ENCODE measurements around the gene CEP85.

Gene CEP85

DNA sequence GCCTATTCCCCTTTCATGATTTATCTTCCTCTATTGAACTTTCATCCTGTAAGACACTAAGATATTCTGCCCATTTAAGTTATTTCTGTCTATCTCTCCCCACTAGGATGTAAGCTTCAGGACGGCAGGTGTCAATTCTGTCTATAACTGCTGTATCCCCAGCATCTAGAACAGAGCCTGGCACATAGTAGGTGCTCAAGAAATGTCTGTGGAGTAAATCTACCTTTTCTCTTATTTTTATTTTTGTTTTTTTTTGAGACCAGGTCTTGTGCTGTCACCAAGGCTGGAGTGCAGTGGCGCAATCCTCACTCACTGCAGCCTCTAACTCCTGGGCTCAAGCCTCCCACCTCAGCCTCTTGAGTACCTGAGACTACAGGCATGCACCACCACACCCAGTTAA lies 89.4 kb downstream of the CEP85 start:
- H3K4me3 ChIP-seq (ENCODE audit: low read depth, low read length) = no peak overlapping the region
- DNase-seq (ENCODE audit: low read depth) = no peak
- TF ChIP-seq, protein P1, sequence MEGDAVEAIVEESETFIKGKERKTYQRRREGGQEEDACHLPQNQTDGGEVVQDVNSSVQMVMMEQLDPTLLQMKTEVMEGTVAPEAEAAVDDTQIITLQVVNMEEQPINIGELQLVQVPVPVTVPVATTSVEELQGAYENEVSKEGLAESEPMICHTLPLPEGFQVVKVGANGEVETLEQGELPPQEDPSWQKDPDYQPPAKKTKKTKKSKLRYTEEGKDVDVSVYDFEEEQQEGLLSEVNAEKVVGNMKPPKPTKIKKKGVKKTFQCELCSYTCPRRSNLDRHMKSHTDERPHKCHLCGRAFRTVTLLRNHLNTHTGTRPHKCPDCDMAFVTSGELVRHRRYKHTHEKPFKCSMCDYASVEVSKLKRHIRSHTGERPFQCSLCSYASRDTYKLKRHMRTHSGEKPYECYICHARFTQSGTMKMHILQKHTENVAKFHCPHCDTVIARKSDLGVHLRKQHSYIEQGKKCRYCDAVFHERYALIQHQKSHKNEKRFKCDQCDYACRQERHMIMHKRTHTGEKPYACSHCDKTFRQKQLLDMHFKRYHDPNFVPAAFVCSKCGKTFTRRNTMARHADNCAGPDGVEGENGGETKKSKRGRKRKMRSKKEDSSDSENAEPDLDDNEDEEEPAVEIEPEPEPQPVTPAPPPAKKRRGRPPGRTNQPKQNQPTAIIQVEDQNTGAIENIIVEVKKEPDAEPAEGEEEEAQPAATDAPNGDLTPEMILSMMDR (IDR thresholded peaks at IDR 0.05; ENCODE audit: insufficient read depth, low read depth, low read length, missing control alignments) = no peak

DNA sequence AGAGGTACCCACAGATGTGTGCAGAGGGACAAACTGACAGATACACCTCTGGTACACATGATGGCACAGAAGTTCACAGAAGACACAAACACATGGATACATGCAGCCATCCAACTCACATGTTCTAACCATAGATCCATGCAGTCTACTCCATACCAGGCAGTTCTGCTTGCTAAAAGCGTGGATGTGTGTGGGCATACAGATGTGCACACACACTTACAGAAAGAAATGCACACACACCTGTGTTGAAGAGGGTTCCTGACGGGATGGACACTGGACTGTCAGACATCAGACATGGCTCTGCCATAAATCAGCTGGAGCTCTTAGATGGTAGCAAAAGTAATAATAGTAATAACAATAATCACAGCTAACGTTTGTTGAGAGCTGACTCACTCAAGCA lies 90.5 kb downstream of the CEP85 start:
- TF ChIP-seq, protein P1 (IDR thresholded peaks at IDR 0.05; ENCODE audit: insufficient read depth, low read depth, low read length, missing control alignments) = no peak
- H3K4me3 ChIP-seq (ENCODE audit: low read depth, low read length) = no peak overlapping the region
- DNase-seq (ENCODE audit: low read depth) = no peak

DNA sequence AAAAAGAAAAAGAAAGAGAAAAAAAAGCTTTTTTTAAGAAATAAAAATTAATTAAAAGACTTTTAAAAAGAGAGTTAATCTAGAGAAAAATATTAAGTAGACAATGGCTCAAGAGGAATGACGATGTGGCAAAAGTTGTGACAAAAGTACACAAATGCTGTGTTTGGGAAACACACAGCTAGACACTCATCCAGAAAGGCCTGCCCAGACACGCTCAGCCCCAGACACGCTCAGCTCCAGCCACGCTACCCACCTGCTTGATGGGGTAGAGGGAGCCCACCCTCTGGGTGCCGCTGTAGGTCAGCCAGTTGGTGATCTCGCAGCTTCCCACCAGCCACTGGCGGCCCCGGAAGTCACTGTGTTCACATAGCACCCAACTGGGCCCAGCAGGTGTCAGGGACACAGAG lies 94.0 kb downstream of the CEP85 start:
- TF ChIP-seq, protein P1 (IDR thresholded peaks at IDR 0.05; ENCODE audit: insufficient read depth, low read depth, low read length, missing control alignments) = no peak
- no peak overlapping the region for H3K4me3 ChIP-seq (ENCODE audit: low read depth, low read length)
- no peak for DNase-seq (ENCODE audit: low read depth)

All from GM12865 (cell line).